Mucosa of descending colon (tissue), 3 donors: ENCODE data around the gene MAP1S. TPM values are rescaled to one million over a fixed set of nuclear protein-coding genes. Genes with fewer than 3 reads are reported as not detected.
A peak's percentile ranks its signal among the peaks of the same experiment; 100 is the strongest.

ENCODE experiments used
- ATAC-seq: fragments of 200-7000 bp; cut with Tn5 transposase; one replicate; pipeline ENCODE4 v1.9.1; 2020; ENCODE audit warnings: mild to moderate bottlenecking, moderate library complexity
- DNase-seq, 3 donors: peaks; one replicate each; pipeline ENCODE4 v3.0.0-alpha.2; 2020
- H3K36me3 ChIP-seq: fragments of 200-600 bp; one replicate; pipeline ENCODE4 v1.8.0; 2021; ENCODE audit warnings: low read depth, mild to moderate bottlenecking
- H3K4me1 ChIP-seq: fragments of 200-600 bp; one replicate; pipeline ENCODE4 v1.8.0; 2021; ENCODE audit warnings: low read depth, mild to moderate bottlenecking
- H3K4me3 ChIP-seq: fragments of 200-600 bp; one replicate; pipeline ENCODE4 v1.8.0; 2021; ENCODE audit warnings: mild to moderate bottlenecking
- H3K9me3 ChIP-seq: fragments of 200-600 bp; one replicate; pipeline ENCODE4 v1.8.0; 2021; ENCODE audit warnings: mild to moderate bottlenecking
- CTCF ChIP-seq: fragments of 200-600 bp; IDR thresholded peaks from one replicate; pipeline ENCODE4 v1.8.0; 2022; ENCODE audit warnings: antibody characterized with exemption, mild to moderate bottlenecking
- intact Hi-C, 2 donors: fragments of 100-400 bp; cut with DNase I in 1 of 2; cut with micrococcal nuclease in 1 of 2; formaldehyde crosslinking; loops; one replicate each; pipeline versions ENCODE4 v1.11.0 to v1.11.1; 2022; cut with DNase I, micrococcal nuclease
- long read RNA-seq, 2 donors: library from polyadenylated mRNA; unstranded; transcript quantifications; one replicate each; pipeline ENCODE4 v2.0.0, GENCODE V29; 2019 to 2021
- total RNA-seq, 3 donors: library from RNA; stranded (reverse); fragmentation: NEBNext Ultra II Directional in 2 of 3; extraction: Animal tissue kit (Norgen Biotek cat#: 25700) in 2 of 3; gene quantifications; one replicate each; pipeline versions ENCODE4 v1.2.1 to v1.2.4, GENCODE V29; 2021 to 2023
- donor health status: DM: no; HTN: no; CAD: no; lungs with moderate emphysema.
- donor health status: DM: no; HTN: no; CAD: no.
- donor health status: DM: no; HTN: yes; CAD: no.

MAP1S gene, protein sequence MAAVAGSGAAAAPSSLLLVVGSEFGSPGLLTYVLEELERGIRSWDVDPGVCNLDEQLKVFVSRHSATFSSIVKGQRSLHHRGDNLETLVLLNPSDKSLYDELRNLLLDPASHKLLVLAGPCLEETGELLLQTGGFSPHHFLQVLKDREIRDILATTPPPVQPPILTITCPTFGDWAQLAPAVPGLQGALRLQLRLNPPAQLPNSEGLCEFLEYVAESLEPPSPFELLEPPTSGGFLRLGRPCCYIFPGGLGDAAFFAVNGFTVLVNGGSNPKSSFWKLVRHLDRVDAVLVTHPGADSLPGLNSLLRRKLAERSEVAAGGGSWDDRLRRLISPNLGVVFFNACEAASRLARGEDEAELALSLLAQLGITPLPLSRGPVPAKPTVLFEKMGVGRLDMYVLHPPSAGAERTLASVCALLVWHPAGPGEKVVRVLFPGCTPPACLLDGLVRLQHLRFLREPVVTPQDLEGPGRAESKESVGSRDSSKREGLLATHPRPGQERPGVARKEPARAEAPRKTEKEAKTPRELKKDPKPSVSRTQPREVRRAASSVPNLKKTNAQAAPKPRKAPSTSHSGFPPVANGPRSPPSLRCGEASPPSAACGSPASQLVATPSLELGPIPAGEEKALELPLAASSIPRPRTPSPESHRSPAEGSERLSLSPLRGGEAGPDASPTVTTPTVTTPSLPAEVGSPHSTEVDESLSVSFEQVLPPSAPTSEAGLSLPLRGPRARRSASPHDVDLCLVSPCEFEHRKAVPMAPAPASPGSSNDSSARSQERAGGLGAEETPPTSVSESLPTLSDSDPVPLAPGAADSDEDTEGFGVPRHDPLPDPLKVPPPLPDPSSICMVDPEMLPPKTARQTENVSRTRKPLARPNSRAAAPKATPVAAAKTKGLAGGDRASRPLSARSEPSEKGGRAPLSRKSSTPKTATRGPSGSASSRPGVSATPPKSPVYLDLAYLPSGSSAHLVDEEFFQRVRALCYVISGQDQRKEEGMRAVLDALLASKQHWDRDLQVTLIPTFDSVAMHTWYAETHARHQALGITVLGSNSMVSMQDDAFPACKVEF
- 10 to 100 TPM; 42.2 to 57.2 (median 44.7) TPM for total RNA-seq
- long read RNA-seq, donor 1, transcript MAP1S-201 (7 exons, 3,419 nt): major isoform, 23 of 49 reads
- long read RNA-seq, donor 1, partial matches to known transcripts: 23 of 49 reads
- long read RNA-seq, donor 1, other reads (novel, unspliced or antisense): 2 of 49 reads
- long read RNA-seq, donor 2, transcript MAP1S-201 (7 exons, 3,419 nt): major isoform, 11 of 18 reads
- long read RNA-seq, donor 2, partial matches to known transcripts: 7 of 18 reads
- long read RNA-seq, donor 2, other reads (novel, unspliced or antisense): 0 of 18 reads

GRCh38 chr19:17718947-17719711 lies at the start of gene MAP1S:
MAP1S (plus strand) TSS chr19:17719480; CDS start chr19:17719503, 23 bp downstream.
- peak; percentile 66 for ATAC-seq
- intact Hi-C loops: loop anchor here in 1 of 2 donors (10.0 kb wide), 1 partner anchor 56 kb away; no protein-coding TSS in a partner anchor
- Histone ChIP-seq H3K4me1 (peaks cover 23% of the 10 kb centered on the region), H3K9me3 (no peaks in the 10 kb centered on the region), H3K4me3 (peak within 1 kb of the TSS; percentile 90), H3K36me3 (no peaks in the 10 kb centered on the region)
- TF ChIP-seq CTCF: no peak
- DNase-seq: peak; percentile 72 to 80 (median 76)

DNA sequence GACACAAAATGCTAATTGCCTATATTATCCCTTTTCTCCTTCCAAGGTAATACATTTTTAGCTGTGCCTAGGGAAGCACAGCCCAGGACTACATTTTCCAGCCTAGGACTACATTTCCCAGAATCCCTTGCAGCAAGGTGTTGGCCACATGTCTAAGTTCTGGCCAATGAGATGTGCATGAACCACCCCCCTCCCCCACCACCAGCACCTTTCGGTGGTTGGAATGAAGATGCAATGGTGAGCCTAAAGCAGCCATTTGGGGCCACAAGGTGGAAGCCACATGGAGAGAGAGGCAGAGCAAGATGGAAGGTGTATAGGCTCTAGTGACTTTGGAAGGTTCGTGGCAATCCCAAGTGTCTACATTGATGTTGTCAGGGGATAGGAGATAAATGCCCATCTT lies 47.4 kb upstream of the MAP1S start:
- peak in 1 of 3 donors; percentile 19 for DNase-seq
- ATAC-seq: peak; percentile 59
- no peak for TF ChIP-seq CTCF
- Histone ChIP-seq H3K4me3 (no peak overlapping the region), H3K4me1 (no peaks in the 10 kb centered on the region), H3K36me3 (no peaks in the 10 kb centered on the region), H3K9me3 (no peaks in the 10 kb centered on the region)
- intact Hi-C loops: no loop called here

- intact Hi-C loops: no loop called here
- H3K4me1 ChIP-seq: no peaks in the 10 kb centered on the region
- no peak overlapping the region for H3K4me3 ChIP-seq
- no peaks in the 10 kb centered on the region for H3K36me3 ChIP-seq
- no peak for ATAC-seq
- TF ChIP-seq CTCF: no peak
- no peak for DNase-seq
- no peaks in the 10 kb centered on the region for H3K9me3 ChIP-seq
These were observed 45.1 kb upstream of the MAP1S start for GRCh38 chr19:17673937-17674799.

- no peaks in the 10 kb centered on the region for H3K4me1 ChIP-seq
- no peaks in the 10 kb centered on the region for H3K9me3 ChIP-seq
- no peak for TF ChIP-seq CTCF
- DNase-seq (no peak), ATAC-seq (no peak)
- intact Hi-C loops: no loop called here
- no peak overlapping the region for H3K4me3 ChIP-seq
- H3K36me3 ChIP-seq: no peaks in the 10 kb centered on the region
These were observed 43.0 kb upstream of the MAP1S start for GRCh38 chr19:17676295-17676694.
